HG03159 (cell line): ENCODE results near the gene RUNX3.
"Not testable (repeated sequence)": the region's sequence is repeated elsewhere in the genome, so short reads cannot be mapped to it uniquely, and the experiment has no call there.

ENCODE experiments used
- ATAC-seq: cut with Tn5 transposase; IDR thresholded peaks from one replicate; pipeline ENCODE4 v1.9.1; 2021; ENCODE audit warnings: mild to moderate bottlenecking, moderate library complexity; ENCODE audit not compliant: unreplicated experiment

The RUNX3 gene

DNA sequence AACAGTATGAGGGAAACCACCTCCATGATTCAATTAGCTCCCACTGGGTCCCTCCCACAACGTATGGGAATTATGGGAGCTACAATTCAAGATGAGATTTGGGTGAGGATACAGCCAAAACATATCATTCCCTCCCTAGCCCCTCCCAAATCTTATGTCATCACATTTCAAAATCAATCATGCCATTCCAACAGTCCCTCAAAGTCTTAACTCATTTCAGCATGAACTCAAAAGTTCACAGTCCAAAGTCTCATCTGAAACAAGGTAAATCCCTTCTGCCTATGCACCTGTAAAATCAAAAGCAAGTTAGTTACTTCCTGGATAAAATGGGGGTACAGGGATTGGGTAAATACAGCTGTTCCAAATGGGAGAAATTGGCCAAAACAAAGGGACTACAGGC is 38.7 kb downstream of the RUNX3 start:
- ATAC-seq: not testable (repeated sequence)

DNA sequence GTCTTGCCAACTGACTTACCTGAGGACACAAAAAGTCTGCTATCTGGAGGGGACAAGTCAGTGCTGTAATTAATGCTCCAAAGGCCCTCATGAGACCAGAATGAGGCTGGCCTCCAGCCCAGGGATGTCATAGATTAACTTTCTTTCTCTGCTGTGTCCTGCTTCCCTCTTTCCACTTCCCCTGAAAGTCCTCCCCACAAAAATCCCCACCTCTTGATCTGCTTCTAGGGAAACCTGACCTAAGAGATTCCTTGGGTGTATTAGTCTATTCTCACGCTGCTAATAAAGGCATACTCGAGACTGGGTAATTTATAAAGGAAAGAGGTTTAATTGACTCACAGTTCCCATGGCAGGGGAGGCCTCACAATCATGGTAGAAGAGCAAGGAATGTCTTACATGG is 39.2 kb downstream of the RUNX3 start:
- ATAC-seq: no peak

- no peak for ATAC-seq
Measured at GRCh38 chr1:24888971-24889676, 41.0 kb downstream of the RUNX3 start.

DNA sequence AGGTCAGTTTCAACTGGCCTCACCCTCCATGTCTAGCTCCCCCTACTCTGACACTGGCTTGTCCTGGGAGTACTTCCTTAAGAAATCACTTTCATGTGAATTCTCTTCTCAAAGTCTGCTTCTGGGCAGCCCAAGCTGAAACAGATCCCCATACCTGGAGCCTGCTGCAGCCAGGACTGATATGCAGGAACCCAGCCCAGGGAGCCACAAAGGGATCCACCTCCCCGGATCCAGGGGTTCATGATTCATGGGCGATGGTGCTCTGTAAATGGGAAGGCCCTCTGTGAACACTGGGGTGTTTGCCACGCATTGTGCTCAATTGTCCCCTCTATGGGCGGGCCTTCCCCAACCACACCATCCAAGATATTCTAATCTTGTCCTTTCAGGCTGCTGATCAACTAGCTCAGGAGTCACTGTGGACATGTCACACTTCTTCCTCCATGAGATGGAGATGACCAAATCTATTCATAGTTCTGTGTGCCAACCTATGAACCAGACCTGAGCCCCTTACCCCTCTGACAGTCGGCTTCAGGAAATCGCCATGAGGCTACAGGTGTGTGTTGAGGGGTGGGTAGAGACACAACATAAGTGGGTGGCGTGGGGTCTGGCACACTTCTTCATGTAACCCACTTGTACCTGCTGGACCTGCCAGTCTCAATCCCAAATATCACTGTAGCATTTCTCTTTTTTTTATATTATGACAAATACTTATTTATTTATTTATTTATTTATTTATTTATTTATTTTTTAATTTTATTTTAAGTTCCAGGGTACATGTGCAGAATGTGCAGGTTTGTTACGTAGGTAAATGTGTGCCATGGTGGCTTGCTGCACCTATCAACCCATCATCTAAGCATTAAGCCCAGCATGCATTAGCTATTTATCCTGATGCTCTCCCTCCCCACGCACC is 41.8 kb downstream of the RUNX3 start:
- no peak for ATAC-seq

- no peak for ATAC-seq
Measured at GRCh38 chr1:24886241-24886640, 43.8 kb downstream of the RUNX3 start.

DNA sequence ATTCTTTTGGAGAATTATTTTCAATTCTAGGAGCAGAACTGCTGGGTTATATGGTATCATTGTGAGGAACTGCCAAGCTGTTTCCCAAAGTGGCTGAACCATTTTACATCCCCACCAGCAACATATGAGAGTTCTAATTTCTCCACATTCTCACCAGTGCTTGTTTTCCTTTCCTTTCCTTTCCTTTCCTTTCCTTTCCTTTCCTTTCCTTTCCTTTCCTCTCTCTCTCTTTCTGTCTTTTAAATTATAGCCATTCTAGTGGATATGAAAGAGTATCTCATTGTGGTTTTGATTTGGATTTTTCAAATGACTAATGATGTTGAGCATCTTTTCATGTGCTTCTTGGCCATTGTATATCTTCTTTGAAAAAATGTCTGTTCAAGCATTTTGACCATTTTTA is 45.3 kb downstream of the RUNX3 start:
- ATAC-seq: no peak

GRCh38 chr1:24881034-24881433 is 49.0 kb downstream of the RUNX3 start:
- ATAC-seq: no peak

DNA sequence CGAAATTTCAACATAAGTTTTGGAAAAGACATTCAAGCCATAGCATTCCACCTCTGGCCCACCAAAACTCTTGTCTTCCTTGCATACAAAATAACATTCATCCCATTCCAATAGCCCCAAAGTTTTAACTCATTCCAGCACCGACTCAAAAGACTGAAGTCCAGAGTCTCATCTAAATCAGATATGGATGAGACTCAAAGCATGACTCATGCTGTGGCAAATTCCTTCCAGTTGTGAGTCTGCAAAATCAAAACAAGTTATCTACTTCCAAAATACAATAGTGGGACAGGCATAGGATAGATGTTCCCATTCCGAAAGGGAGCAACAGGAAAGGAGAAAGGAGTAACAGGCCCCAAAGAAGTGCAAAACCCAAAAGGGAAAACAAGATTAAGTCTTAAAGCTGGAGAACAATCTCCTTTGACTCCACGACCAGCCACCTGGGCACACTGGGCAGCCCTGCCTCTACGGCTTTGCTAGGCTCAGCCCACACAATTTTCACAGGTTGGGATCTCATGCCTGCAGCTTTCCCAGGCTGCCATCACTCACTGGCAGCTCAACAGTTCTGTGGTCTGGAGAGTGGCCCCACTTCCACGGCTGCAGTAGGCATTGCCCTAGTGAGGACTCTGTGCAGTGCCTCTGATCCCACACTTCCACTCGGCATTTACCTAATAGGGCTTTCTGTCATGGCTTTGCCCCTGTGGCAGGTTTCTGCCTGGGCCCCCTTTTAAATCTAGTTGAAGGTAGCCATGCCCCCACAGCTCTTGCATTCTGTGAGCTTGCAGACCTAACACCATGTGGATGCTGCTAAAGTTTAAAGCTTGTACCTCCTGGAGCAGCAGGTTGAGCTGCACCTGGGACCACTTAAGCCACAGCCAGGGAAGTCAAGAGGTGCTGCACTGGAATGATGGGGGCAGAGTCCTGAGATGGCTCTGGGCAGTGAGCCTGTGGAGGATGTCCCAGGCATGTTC is 51.0 kb downstream of the RUNX3 start:
- no peak for ATAC-seq

- no peak for ATAC-seq
Measured at GRCh38 chr1:24878045-24878444, 52.0 kb downstream of the RUNX3 start.

- ATAC-seq: no peak
Measured at GRCh38 chr1:24875991-24876506, 54.0 kb downstream of the RUNX3 start.

GRCh38 chr1:24875257-24875656 is 54.8 kb downstream of the RUNX3 start:
- ATAC-seq: no peak

- ATAC-seq: no peak
Measured at GRCh38 chr1:24874611-24875234, 55.4 kb downstream of the RUNX3 start.

DNA sequence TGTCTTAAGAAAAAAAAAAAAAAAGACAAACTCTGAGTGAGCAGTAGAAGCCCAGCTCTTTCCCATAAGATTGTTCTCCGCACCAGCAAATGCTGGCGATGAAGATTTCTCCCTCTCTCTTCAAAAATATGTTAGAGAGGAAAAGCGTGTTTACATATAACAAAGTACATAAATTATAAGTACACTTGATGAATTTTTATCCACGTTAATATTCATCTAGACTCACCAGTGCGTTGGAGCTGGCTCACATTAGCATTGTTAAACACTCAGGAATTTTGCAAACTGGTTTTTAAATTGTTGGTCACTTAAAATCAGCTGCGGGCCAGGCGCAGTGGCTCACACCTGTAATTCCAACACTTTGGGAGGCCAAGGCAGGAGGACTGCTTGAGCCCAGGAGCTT is 56.0 kb downstream of the RUNX3 start:
- ATAC-seq: no peak

- no peak for ATAC-seq
Measured at GRCh38 chr1:24873148-24873547, 56.9 kb downstream of the RUNX3 start.

- no peak for ATAC-seq
Measured at GRCh38 chr1:24872061-24872850, 57.8 kb downstream of the RUNX3 start.

GRCh38 chr1:24871306-24871901 is 58.7 kb downstream of the RUNX3 start:
- ATAC-seq: no peak

DNA sequence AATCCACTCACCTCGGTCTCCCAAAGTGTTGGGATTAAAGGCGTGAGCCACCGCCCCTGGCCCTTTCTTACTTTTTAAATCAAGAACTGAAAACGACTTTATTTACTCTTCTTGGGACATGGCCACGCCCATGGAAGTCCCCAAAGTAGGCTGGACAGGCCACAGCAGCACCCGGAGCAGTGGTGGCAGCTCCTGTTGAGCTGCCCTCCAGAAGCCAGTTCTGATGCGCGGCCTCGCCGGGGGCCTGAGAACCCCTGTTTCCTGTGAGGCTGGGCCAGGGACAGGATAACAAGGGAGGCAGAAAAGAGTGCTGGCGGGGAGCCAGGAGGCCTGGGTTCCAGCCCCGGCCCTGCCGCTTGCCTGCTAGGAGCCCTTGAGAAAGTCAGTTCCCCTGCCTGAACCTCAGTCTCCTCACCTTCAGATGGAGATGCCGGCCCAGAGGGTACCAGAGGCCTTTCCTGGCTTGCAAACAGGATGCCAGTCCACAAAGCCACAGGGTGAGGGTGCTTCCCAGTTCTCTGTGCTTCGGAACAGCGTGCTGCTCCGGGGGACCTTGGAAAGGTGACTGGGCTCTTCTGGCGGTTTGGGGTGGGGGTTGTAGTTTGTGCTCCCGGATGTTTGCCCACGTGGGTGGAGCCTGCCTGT is 59.4 kb downstream of the RUNX3 start:
- no peak for ATAC-seq

- ATAC-seq: no peak
Measured at GRCh38 chr1:24868016-24868875, 61.8 kb downstream of the RUNX3 start.
